Embryonic facial prominence (tissue), 1 donor: ENCODE data around the gene HDAC11.
"Not testable (repeated sequence)": the region's sequence is repeated elsewhere in the genome, so short reads cannot be mapped to it uniquely, and the experiment has no call there.

Experiments
- DNase-seq: peaks from one replicate; pipeline ENCODE4 v3.0.0-alpha.2; 2016; ENCODE audit errors: extremely low spot score

Gene HDAC11

DNA sequence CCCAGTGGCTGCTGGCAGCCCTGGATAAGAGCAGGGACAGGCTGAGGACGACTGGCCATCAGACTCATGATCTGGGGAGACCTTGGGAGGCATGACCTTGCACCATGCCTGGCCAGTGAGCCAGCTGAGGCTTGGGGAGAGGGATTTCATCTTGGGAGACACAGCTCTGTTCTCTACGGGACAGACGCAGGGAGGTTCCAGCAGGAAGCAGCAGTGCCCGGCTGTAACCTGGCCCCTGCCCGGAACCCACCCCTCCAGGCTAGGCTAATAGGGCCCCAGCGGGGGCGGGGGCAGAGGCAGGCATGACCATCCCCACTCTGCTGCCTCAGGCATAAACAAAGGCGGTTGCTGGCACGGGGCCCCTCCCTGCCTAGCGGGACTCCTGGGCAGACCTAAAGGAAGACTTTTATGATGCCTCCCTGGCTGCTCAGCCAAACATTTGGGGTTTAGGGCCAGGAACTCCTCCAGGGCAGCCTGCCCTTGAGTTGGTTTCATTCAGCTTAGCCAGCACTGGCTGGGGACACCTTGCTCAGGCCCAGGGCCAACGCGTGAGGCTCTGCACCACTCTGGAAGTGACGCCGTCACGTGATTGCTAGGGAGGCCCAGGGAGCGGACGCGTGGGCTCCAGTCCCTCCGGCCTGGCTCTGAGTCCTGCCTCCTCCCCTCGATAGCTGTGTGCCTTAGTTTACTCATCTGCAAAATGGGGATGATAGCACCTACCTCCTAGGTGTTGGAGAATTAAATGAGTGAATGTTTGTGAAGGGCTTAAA is 27.6 kb downstream of the HDAC11 start:
- DNase-seq, result no peak

DNA sequence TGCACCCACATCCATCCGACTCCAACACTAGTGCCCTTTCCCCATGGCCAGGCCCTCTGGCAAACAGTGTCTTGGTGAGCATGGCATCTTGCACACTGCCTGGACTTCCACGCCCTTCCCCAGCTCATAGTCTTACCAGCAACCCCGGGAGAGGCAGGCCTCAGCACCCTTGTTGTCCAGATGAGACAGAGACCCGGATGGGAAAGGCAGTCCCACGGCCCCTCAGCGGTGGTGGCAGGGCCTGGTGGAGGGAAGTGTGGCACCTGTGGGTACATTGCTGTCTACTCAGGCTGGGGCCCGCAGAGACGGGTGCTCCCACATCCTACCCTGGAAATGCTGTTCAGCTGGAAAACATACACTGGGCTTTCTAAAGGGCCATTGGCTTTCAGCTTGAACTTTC is 28.4 kb downstream of the HDAC11 start:
- DNase-seq, result no peak

DNA sequence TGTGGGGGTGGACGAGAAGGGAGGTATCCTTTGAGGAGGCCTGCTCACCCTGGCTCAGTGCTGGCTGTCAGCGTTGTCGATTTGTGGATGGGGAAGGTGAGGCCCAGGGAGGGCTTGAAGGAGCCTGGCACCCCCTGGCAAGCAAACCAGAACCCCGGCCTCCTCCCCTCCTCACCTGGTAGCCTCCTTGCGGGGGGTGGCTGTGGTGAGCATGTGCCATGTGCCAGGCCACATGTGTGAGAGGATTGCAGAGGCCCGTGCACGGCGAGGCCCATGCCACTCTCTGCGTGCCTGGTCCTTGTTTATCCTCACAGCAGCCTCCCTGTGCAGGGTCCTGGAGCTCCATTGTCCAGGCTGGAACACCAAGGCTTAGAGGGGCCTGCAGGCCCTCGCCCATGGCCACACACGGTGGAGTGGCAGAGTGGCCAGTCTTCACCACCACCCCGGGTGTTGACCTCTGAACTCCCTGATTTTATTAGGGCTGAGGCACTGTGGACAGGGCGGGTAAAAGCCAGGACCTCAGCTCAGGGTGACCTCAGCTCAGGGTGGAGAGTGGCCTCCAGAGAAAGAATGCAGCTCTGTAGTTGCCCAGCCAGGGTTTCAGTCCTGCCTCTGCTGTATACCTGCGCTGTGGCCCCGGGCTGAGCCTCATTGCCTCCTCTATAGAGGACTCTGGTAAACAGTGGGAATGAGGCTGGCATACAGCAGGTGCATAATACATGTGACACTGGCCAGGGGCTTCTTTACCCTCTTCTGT is 29.1 kb downstream of the HDAC11 start:
- DNase-seq, result no peak

GRCh38 chr3:13509816-13510192 is 29.7 kb downstream of the HDAC11 start:
- no peak for DNase-seq

DNA sequence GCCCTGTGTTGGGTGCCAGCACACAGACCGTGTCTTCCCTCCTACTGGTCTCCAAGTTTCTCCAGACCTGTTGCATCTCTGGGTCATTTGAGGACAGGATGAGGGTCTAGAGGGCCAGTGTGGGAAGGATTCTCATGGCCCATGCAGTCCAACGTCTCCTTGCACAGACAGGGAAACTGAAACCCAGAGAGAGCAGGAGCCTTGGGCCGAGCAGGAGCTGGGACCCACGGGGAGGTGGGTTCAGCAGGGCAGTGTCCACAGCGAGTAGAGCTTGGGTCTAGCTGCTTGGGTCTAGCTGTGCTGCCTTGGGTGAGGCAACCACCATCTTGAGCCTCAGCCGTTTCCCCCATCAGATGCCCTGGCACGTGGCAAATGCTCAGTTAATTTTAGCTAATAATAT is 32.3 kb downstream of the HDAC11 start:
- no peak for DNase-seq

DNA sequence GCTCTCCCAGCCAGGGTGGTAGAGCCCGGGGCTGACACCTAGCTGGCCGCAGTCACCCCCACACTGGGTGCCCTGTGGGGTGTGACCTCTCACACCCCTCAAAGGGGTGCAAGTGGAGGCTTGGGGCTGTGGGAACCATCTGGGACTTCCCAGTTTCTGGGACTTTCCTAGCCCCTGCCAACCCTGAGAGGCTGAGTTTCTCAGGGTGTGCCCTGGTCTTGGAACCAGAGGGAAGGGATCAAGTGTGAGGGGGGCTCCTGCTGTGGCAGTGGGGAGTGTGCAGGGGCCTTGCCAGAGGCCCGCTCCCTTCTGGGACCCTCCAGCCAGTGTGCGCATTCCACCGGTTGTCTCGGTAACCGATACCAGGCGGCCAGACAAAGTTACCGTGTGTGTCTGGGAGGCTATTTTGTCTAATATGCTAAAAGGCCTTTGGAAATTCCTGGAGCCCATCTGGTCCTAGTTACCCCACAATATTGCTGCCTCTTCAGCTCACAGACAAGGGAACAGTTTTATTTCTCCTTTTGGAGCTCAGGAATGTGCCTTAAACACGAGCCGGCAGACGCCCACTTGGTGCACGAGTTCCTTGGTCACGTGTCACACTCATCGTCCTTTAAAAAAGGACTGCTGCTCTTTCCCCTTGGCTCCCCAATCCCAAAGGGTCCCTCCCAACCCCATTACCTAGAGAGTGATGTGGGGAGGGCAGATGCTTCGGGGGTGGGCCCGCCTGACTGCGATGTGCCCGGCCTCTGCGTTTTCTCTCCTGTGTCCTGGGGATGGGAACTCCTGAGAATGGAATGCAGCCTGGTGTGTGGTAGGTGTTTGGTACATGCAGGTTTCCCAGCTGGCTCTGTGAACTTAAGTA is 33.2 kb downstream of the HDAC11 start:
- DNase-seq, result peak; percentile 80

DNA sequence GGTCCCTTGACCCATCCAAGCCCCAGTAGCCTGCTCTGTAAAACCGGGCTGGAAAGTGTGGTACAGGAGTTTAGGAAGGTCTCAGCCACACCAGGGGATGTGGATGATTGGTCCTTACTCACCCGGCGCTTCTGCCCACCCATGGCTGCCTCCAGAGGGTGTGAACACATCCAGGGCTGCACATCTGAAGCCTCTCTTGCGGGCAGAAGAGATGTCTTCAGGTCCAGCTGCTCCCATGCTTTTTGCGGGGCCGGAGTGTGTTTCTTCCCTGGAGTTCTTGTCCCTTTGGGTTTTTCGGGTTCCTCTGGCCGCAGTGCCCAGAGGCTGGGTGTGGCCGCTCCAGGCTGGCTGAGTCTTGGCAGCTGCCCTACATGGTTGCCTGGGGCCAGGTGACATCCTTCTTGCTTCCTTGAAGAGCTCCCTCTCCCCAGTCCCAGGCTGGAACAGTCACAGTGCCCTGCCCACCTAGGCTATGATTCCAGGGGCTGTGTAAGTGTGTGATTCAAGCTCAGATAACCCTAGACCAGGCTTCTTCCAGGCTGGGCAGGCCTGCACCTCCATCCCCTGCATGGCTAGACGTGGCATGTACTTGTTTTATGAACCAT is 33.9 kb downstream of the HDAC11 start:
- no peak for DNase-seq

GRCh38 chr3:13514639-13515435 is 34.7 kb downstream of the HDAC11 start:
- DNase-seq, result no peak

DNA sequence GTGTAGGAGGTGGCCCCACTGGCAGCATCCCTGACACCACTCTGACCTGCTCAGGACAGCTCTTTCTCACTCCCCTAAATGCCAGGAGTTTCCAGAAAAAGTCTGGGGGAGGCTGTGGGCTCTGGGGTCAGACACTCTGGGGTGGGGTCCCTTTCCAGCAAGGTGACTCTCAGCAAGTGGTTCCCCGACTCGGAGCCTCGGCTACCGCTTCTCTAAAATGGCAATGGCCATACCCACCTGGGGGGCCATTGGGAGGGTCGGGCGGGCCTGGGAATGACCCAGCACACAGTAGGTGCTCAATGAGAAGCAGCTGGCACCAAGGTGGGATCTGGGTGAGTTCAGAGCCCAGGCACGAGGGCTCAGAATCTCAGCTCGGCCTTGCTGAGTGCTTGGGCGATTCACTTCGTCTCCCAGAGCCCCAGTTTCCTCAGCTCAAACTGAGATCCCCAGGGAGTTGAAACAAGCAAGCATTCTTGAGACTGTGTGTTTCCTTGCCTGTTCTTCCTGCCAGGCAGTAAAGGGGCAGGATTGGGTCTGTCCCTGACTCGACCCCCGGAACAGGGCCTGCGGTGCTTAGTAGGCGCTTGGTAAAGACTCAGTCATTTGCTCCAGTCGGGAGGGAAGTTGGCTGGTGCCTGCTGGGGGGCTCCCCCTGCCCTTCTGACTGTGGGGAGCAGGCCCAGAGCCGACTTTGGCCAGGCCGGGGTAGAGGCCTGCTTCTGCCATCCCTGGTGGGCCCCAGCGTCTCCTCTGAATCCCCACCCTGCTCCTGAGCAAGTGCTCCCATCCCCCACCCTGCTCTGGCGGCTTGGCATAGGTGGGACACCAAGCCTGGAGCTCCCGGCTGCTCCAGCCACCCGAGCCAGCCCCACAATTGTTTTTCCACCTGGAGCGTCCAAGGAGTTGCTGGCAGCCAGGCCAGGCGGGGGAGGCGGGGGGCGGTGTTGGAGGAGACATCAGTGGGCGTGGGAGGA is 36.0 kb downstream of the HDAC11 start:
- no peak for DNase-seq

DNA sequence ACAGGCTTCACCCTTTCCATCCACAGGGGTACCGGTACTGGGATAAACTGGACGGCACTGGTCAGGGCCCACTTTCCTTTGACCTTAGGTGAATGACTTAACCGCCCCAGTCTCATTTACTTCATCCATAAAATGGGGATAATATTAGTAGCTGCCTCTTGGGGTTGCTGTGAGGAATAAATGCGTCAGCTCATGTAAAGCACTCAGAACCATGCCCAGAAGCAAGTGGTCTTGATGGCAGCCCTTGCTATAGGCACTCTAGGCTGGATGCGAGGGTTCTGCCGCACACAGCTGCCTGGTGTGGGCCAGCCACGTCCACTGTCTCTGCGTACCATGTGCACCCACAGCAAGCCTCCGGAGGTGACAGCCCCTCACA is 36.6 kb downstream of the HDAC11 start:
- no peak for DNase-seq

DNA sequence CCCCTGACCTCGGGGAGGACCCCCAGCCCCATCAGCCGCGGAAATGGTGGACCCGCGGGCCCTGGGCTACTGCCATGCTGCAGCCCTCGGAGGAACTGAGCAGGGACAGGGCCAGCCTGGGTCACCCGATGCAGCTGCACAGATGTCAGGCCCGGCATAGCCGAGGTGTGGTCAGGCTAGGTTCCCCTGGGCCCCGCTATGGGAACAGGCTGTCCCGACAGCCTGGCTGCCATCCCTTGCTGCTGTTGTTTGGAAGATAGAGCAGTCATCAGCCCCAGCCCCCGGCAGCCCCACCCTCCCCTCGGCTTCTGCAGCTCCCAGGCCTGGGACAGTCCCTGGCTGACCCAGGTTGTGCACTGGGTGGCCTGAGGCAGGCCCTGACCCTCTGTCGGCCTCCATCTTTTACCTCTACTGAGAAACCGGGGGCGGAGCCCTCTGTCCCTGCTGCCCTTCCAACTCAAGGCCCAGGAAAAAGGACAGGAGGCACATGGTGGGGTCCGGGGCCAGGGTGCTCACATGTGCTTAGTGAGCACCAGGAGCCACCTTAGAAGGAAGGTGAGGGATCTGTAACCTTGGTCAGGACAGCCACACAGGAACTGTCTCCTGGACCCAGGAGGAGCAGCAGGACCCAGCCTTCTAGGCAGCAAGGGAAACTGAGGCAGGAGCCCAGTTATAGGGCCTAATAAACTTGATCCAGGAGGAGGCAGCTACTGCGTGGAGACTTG is 37.3 kb downstream of the HDAC11 start:
- no peak for DNase-seq

GRCh38 chr3:13518516-13518953 is 38.4 kb downstream of the HDAC11 start:
- no peak for DNase-seq

GRCh38 chr3:13519006-13519791 is 39.1 kb downstream of the HDAC11 start:
- DNase-seq, result no peak

DNA sequence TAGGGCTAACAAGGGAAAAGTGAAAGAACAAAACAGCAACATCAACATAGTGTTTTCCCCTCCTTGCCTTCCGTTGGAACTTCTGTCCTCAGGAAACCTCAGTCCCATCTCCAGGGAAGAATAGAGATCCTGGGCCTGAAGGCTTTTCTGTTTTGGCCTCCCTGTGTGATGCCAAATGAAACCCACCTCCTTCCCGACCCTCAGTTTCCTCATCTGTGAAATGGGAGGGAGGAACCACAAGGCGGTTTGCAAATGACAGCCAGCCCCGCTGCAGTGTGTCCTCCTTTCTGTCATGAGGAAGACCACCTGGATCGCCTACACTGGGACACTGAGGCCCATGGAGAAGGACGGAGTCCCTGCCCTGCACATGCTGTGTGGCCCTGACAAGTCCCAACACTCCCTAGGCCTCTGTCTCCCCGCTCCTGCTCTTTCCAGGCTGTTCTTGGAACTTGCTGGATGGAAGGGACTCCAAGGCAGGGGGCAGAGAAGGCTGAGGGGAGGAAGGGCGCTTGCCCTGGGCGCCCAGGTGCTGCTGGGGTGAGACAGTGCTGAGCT is 40.3 kb downstream of the HDAC11 start:
- no peak for DNase-seq

DNA sequence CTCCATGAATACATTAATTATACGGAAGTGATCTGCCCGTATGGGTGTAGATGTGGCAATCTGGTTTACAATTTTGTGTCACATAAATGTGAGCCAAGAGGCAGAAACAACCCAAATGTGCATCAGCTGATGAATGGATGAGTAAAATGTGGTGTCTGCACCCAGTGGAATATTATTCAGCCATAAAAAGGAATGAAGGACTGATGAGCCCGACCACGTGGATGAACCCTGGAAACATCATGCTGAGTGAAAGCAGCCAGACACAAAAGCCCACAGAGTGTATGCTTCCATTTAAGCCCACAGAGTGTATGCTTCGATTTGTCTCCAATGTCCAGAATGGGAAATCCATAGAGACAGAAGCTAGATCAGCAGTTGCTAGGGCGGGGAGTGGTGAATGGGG is 41.2 kb downstream of the HDAC11 start:
- no peak for DNase-seq

GRCh38 chr3:13521749-13522148 is 41.6 kb downstream of the HDAC11 start:
- not testable (repeated sequence) for DNase-seq

DNA sequence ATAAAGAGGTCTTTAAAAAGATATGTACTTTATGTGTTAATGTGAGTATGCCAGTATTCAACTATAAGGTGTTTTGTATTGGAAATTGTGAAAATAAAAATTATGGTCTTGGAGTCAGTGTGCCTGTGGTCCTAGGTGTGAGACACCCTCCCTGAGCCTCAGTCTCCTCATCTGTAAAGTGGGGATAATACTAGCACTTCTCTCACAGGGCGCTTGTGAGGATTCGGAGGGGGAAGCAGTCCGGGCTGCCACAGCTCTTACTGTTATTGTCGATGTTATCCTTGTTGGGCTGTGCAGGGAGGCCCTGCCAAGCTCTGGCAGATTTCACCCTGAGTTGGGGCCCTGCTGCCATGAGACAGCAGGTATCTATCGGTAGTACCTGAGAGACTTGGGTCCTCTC is 42.1 kb downstream of the HDAC11 start:
- no peak for DNase-seq
